C4-2B (cell line): Measurements from ENCODE around the gene P2RY12.

ENCODE experiments used
- ZFX ChIP-seq: fragments of 450-650 bp; IDR thresholded peaks from 2 replicates; pipeline ENCODE4 v1.6.1; 2017
- TF ChIP-seq, protein P1 (sequence below): fragments of 450-650 bp; conservative IDR thresholded peaks from 2 replicates; pipeline ENCODE4 v1.5.1; 2017; ENCODE audit warnings: mild to moderate bottlenecking

DNA sequence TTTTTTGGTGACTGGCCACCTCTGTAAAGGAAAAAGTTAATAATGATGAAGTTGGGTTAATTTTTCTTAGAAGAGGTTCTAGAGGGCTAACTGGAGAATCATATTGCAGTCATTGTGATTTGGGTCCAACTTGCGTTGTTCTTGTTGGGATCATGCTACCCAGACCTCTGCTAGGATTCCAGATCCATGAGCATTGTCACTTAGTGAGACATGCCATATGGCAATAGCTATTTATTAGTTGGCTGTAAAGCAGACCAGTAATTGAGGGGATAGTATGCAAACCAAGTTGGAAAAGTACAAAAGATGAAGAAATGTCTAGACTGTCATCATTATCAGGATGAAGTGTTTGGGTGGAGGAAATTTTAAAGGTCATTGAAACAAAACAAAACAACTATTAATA lies 30.7 kb upstream of the P2RY12 start:
- TF ChIP-seq, protein P1, sequence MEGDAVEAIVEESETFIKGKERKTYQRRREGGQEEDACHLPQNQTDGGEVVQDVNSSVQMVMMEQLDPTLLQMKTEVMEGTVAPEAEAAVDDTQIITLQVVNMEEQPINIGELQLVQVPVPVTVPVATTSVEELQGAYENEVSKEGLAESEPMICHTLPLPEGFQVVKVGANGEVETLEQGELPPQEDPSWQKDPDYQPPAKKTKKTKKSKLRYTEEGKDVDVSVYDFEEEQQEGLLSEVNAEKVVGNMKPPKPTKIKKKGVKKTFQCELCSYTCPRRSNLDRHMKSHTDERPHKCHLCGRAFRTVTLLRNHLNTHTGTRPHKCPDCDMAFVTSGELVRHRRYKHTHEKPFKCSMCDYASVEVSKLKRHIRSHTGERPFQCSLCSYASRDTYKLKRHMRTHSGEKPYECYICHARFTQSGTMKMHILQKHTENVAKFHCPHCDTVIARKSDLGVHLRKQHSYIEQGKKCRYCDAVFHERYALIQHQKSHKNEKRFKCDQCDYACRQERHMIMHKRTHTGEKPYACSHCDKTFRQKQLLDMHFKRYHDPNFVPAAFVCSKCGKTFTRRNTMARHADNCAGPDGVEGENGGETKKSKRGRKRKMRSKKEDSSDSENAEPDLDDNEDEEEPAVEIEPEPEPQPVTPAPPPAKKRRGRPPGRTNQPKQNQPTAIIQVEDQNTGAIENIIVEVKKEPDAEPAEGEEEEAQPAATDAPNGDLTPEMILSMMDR = no peak
- no peak for TF ChIP-seq ZFX
